IMR-90 (cell line): ENCODE results near the gene ARL4A. TPM values are rescaled to one million over a fixed set of nuclear protein-coding genes. Genes with fewer than 3 reads are reported as not detected.

Experiments used
- ATAC-seq: fragments of 200-7000 bp; cut with Tn5 transposase; 2 replicates; pipeline ENCODE4 v1.9.1; 2020; ENCODE audit warnings: low read depth, mild to moderate bottlenecking, moderate library complexity
- BruUV-seq: library from RNA; stranded (reverse); fragments of 400-500 nt; replicated peaks from 2 replicates; lab custom pipeline; 2021; lab: Mats Ljungman, UMichigan
- CTCF ChIA-PET: fragments of 300-600 bp; formaldehyde crosslinking; extraction: SDS; loops from one replicate; lab custom pipeline; 2021; ENCODE audit warnings: antibody characterized with exemption; lab: Yijun Ruan, JAX
- POLR2A ChIA-PET: fragments of 300-600 bp; sonication (Branson Sonifier 250); formaldehyde crosslinking; loops from one replicate; lab custom pipeline; 2022; ENCODE audit warnings: antibody characterized with exemption; ENCODE audit not compliant: unreplicated experiment; lab: Charles Lee
- DNase-seq: peaks from one replicate; pipeline ENCODE4 v3.0.0; 2013
- H2AFZ ChIP-seq: replicated peaks from 2 replicates; pipeline ENCODE3; 2013; ENCODE audit warnings: low read length, mild to moderate bottlenecking; ENCODE audit not compliant: poor library complexity
- H2AK5ac ChIP-seq: 2 replicates; pipeline ENCODE4 v1.6.1; 2013; ENCODE audit warnings: low read depth, low read length, inconsistent platforms
- H2AK9ac ChIP-seq: replicated peaks from 2 replicates; pipeline ENCODE3; 2013; ENCODE audit warnings: mild to moderate bottlenecking, low read depth, low read length, moderate library complexity; ENCODE audit not compliant: poor library complexity
- H2BK120ac ChIP-seq: 2 replicates; pipeline ENCODE4 v1.6.1; 2013; ENCODE audit warnings: low read depth, low read length, inconsistent platforms
- H2BK15ac ChIP-seq: 3 replicates; pipeline ENCODE4 v1.6.1; 2013; ENCODE audit warnings: low read depth, low read length, inconsistent platforms
- H2BK20ac ChIP-seq: 2 replicates; pipeline ENCODE4 v1.6.1; 2013; ENCODE audit warnings: low read depth, mild to moderate bottlenecking, inconsistent platforms, low read length, moderate library complexity
- H2BK5ac ChIP-seq: 2 replicates; pipeline ENCODE4 v1.6.1; 2013; ENCODE audit warnings: mild to moderate bottlenecking, low read depth, low read length, inconsistent platforms; ENCODE audit not compliant: poor library complexity, severe bottlenecking
- H3K14ac ChIP-seq: replicated peaks from 2 replicates; pipeline ENCODE4 v1.6.1; 2013; ENCODE audit warnings: low read depth, low read length, inconsistent platforms
- H3K18ac ChIP-seq: 2 replicates; pipeline ENCODE4 v1.6.1; 2013; ENCODE audit warnings: low read depth, low read length, control low read depth
- H3K23ac ChIP-seq: 2 replicates; pipeline ENCODE4 v1.6.1; 2013; ENCODE audit warnings: low read depth, low read length, inconsistent platforms
- H3K27ac ChIP-seq: 2 replicates; pipeline ENCODE4 v1.5.1; 2013; ENCODE audit warnings: mild to moderate bottlenecking, control low read depth, low read length; ENCODE audit not compliant: insufficient read depth
- H3K27me3 ChIP-seq: 2 replicates; pipeline ENCODE4 v1.6.1; 2013; ENCODE audit warnings: low read length; ENCODE audit not compliant: control insufficient read depth, insufficient read depth
- H3K36me3 ChIP-seq: 2 replicates; pipeline ENCODE4 v1.6.1; 2013; ENCODE audit warnings: low read length, mixed read lengths; ENCODE audit not compliant: control insufficient read depth, insufficient read depth
- H3K4ac ChIP-seq: 2 replicates; pipeline ENCODE4 v1.6.1; 2013; ENCODE audit warnings: low read depth, low read length, inconsistent platforms
- H3K4me1 ChIP-seq: 2 replicates; pipeline ENCODE4 v1.6.1; 2013; ENCODE audit warnings: low read length, mixed read lengths; ENCODE audit not compliant: control insufficient read depth, insufficient read depth
- H3K4me2 ChIP-seq: 2 replicates; pipeline ENCODE4 v1.6.1; 2013; ENCODE audit warnings: low read depth, mild to moderate bottlenecking, control low read depth, low read length, moderate library complexity
- H3K4me3 ChIP-seq: 2 replicates; pipeline ENCODE4 v1.5.1; 2013; ENCODE audit warnings: low read depth, mild to moderate bottlenecking, control low read depth, low read length, moderate library complexity; ENCODE audit not compliant: insufficient read depth
- H3K56ac ChIP-seq: 2 replicates; pipeline ENCODE4 v1.6.1; 2013; ENCODE audit warnings: low read length, inconsistent platforms; ENCODE audit not compliant: insufficient read depth; ENCODE audit errors: extremely low read depth
- H3K79me1 ChIP-seq, 2 experiments: 2 replicates each; pipeline ENCODE4 v1.6.1; 2013; ENCODE audit warnings: low read length in 2 of 2, inconsistent platforms in 1 of 2, low read depth in 1 of 2
- H3K9ac ChIP-seq: 2 replicates; pipeline ENCODE4 v1.6.1; 2013; ENCODE audit warnings: low read depth, low read length, control low read depth
- H3K9me1 ChIP-seq: 2 replicates; pipeline ENCODE4 v1.6.1; 2013; ENCODE audit warnings: low read length, inconsistent platforms; ENCODE audit not compliant: insufficient read depth
- H3K9me3 ChIP-seq: 2 replicates; pipeline ENCODE4 v1.6.1; 2013; ENCODE audit warnings: low read length; ENCODE audit not compliant: control insufficient read depth, insufficient read depth
- H4K20me1 ChIP-seq: 2 replicates; pipeline ENCODE4 v1.6.1; 2013; ENCODE audit warnings: low read length, inconsistent platforms; ENCODE audit not compliant: insufficient read depth
- H4K5ac ChIP-seq: 2 replicates; pipeline ENCODE4 v1.6.1; 2013; ENCODE audit warnings: mild to moderate bottlenecking, low read depth, low read length, control low read depth
- H4K8ac ChIP-seq, 2 experiments: 2 replicates each; pipeline ENCODE4 v1.6.1; 2013; ENCODE audit warnings: low read depth in 2 of 2, low read length in 2 of 2, control low read depth in 1 of 2, inconsistent platforms in 1 of 2
- H4K91ac ChIP-seq: 2 replicates; pipeline ENCODE4 v1.6.1; 2013; ENCODE audit warnings: low read depth, low read length, inconsistent platforms; ENCODE audit not compliant: insufficient read depth
- BHLHE40 ChIP-seq: fragments of 150-350 bp; IDR thresholded peaks from 2 replicates; pipeline ENCODE4 v1.6.1; 2016; ENCODE audit warnings: mild to moderate bottlenecking, low read depth, low read length
- CEBPB ChIP-seq: IDR thresholded peaks from 2 replicates; pipeline ENCODE4 v1.6.1; 2012; ENCODE audit warnings: low read depth, low read length, improper control_type of control experiment
- CHD1 ChIP-seq: IDR thresholded peaks from 2 replicates; pipeline ENCODE4 v1.6.1; 2012; ENCODE audit warnings: low read depth, low read length, improper control_type of control experiment
- ELK1 ChIP-seq: fragments of 150-350 bp; IDR thresholded peaks from 2 replicates; pipeline ENCODE4 v1.6.1; 2016; ENCODE audit warnings: low read depth, mild to moderate bottlenecking, low read length, moderate library complexity, borderline replicate concordance
- FOS ChIP-seq: fragments of 150-350 bp; IDR thresholded peaks from 2 replicates; pipeline ENCODE4 v1.6.1; 2016; ENCODE audit warnings: low read depth, low read length
- MAFK ChIP-seq: IDR thresholded peaks from 2 replicates; pipeline ENCODE4 v1.6.1; 2012; ENCODE audit warnings: low read depth, low read length, improper control_type of control experiment
- MAZ ChIP-seq: IDR thresholded peaks from 2 replicates; pipeline ENCODE4 v1.6.1; 2012; ENCODE audit warnings: low read depth, mild to moderate bottlenecking, low read length, improper control_type of control experiment, moderate library complexity, borderline replicate concordance
- MXI1 ChIP-seq: IDR thresholded peaks from 2 replicates; pipeline ENCODE4 v1.6.1; 2012; ENCODE audit warnings: low read depth, mild to moderate bottlenecking, low read length, moderate library complexity, borderline replicate concordance
- NFE2L2 ChIP-seq: fragments of 150-350 bp; IDR thresholded peaks from 2 replicates; pipeline ENCODE4 v1.6.1; 2016; ENCODE audit warnings: low read depth, mild to moderate bottlenecking, low read length
- POLR2A ChIP-seq: IDR thresholded peaks from 2 replicates; pipeline ENCODE4 v1.6.1; 2012; ENCODE audit warnings: mild to moderate bottlenecking, low read depth, low read length
- RAD21 ChIP-seq: IDR thresholded peaks from 2 replicates; pipeline ENCODE4 v1.6.1; 2012; ENCODE audit warnings: low read length, improper control_type of control experiment
- RCOR1 ChIP-seq: IDR thresholded peaks from 2 replicates; pipeline ENCODE4 v1.6.1; 2012; ENCODE audit warnings: mild to moderate bottlenecking, low read length, improper control_type of control experiment; ENCODE audit not compliant: insufficient replicate concordance
- RFX5 ChIP-seq: IDR thresholded peaks from 2 replicates; pipeline ENCODE4 v1.8.0; 2012; ENCODE audit warnings: low read depth, mild to moderate bottlenecking, low read length, moderate library complexity
- SMC3 ChIP-seq: fragments of 150-350 bp; IDR thresholded peaks from 2 replicates; pipeline ENCODE4 v1.6.1; 2016; ENCODE audit warnings: low read depth, mild to moderate bottlenecking, antibody characterized with exemption, low read length, moderate library complexity
- USF2 ChIP-seq: fragments of 150-350 bp; IDR thresholded peaks from 2 replicates; pipeline ENCODE4 v1.6.1; 2017; ENCODE audit warnings: mild to moderate bottlenecking, antibody characterized with exemption, low read length, low read depth
- WGBS, 2 experiments: methylation state at CpG; one replicate each; pipeline versions ENCODE4 v1.1.5 to v1.1.7; 2013; ENCODE audit warnings: missing lambda C conversion rate in 2 of 2; ENCODE audit not compliant: insufficient read length in 1 of 2; ENCODE audit errors: extremely low coverage in 2 of 2; 5-methylcytosine and 5-hydroxymethylcytosine counted together
- dilution Hi-C: fragments of 300-500 bp; cut with HindIII; formaldehyde crosslinking; loops from one replicate; pipeline ENCODE4 v1.14.3; 2018; ENCODE audit warnings: low sequenced_read_pairs; ENCODE audit not compliant: unreplicated experiment
- in situ Hi-C: fragments of 300-500 bp; cut with MboI; formaldehyde crosslinking; loops from 3 replicates; pipeline ENCODE4 v1.14.3; 2019; ENCODE audit warnings: low sequenced_read_pairs, inconsistent platforms, mixed read lengths
- intact Hi-C: fragments of 100-400 bp; cut with micrococcal nuclease; formaldehyde crosslinking; loops from 2 replicates; pipeline ENCODE4 v1.10.0; 2022
- polyA plus RNA-seq, 3 experiments: library from polyadenylated mRNA; depleted of rRNA; stranded (reverse); fragments of >200 nt; gene quantifications; 2 replicates each; pipeline ENCODE4 v1.2.3, GENCODE V29; 2012; ENCODE audit warnings: low replicate concordance in 1 of 3
- total RNA-seq: library from RNA; depleted of rRNA; stranded (reverse); fragments of >200 nt; gene quantifications from 2 replicates; pipeline ENCODE4 v1.2.3, GENCODE V29; 2012

ARL4A gene
- total and polyA plus RNA-seq, 2 of the 4 experiments (the other 2 are of a cell fraction) = 13.7 to 22.4 TPM

DNA sequence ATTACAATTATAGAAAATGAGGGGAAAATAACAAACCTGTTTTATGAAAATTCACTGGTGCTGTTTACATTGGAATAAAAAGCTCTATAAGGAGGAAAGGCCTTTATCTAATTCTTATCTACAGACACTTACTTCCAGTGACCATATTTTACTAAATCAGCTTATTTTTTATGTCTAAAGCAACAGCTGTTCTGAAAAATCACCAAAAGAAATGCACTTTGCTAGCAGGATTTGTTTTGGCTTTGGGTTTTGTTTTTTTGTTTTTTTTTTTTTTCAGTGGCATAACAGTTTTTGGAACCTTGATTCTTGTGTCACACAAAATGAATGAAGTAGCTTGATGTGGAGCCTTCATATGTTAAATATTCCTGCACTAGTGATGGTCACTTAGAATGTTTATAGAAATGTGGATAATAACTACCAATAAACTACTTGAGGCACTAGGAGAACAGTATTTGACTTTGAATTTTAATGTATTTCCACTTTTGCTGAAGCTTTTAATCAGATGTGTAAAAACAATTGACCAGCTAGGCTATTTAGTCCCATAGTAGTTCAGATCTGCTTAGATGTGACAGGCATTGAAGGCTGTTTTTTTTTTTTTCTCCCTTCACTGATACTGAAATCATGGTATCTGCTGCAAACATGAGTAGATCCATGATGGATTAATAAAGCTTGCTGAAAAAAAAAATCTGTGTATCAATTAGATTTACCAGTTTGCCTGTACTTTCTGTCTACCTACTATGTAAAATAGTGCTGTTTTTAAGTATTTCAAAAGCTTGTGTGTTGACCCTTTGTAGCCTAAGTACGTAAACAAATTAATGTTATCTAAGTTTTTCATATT is 2.8 kb downstream of the ARL4A start:
- ChIA-PET POLR2A (no interaction called here), CTCF (interaction anchor here (0.6 to 1.6 kb wide), 5 partner anchors 54 to 1538 kb away, joined by 3 to 5 read pairs (median 3); no protein-coding TSS in a partner anchor)
- no peak overlapping the region for H2BK15ac ChIP-seq
- H3K4me2 ChIP-seq = peak overlapping the region; percentile 3
- no peak overlapping the region for H2BK120ac ChIP-seq
- H3K23ac ChIP-seq = no peak overlapping the region
- no peak overlapping the region for H2AK9ac ChIP-seq
- H3K18ac ChIP-seq = no peak overlapping the region
- DNase-seq (no peak), ATAC-seq (no peak)
- H3K27ac ChIP-seq = no peak overlapping the region
- no peaks in the 10 kb centered on the region for H3K4me1 ChIP-seq
- no peaks in the 10 kb centered on the region for H3K27me3 ChIP-seq
- peaks cover 11 to 24% of the 10 kb centered on the region in 2 experiments for H3K79me1 ChIP-seq
- BruUV-seq = no TSS peak
- WGBS, 2 experiments = no CpG with 5 or more reads among the region's 1 CpG
- no peaks in the 10 kb centered on the region for H3K36me3 ChIP-seq
- dilution Hi-C loops (no loop called here), intact Hi-C loops (loop anchor here (2.0 kb wide), 1 partner anchor 15 kb away; no protein-coding TSS in a partner anchor), in situ Hi-C loops (loop anchor here (25.0 kb wide), 1 partner anchor 422 kb away; no protein-coding TSS in a partner anchor)
- no peak overlapping the region for H4K8ac ChIP-seq
- H3K56ac ChIP-seq = no peak overlapping the region
- no peak overlapping the region for H2BK20ac ChIP-seq
- no peak overlapping the region for H4K5ac ChIP-seq
- H3K9ac ChIP-seq = no peak overlapping the region
- no peak overlapping the region for H2AFZ ChIP-seq
- no peak overlapping the region for H2BK5ac ChIP-seq
- H4K91ac ChIP-seq = no peak overlapping the region
- H3K9me3 ChIP-seq = no peaks in the 10 kb centered on the region
- H3K9me1 ChIP-seq = no peaks in the 10 kb centered on the region
- no peaks in the 10 kb centered on the region for H4K20me1 ChIP-seq
- no peak overlapping the region for H3K4ac ChIP-seq
- H3K4me3 ChIP-seq = no peak overlapping the region
- H3K14ac ChIP-seq = no peak overlapping the region
- H2AK5ac ChIP-seq = no peak overlapping the region
- TF ChIP-seq POLR2A (no peak), RFX5 (no peak), MXI1 (no peak), NFE2L2 (no peak), CHD1 (no peak), MAFK (no peak), BHLHE40 (no peak), CEBPB (no peak), RCOR1 (no peak), ELK1 (no peak), USF2 (no peak), FOS (no peak), RAD21 (no peak), MAZ (no peak), SMC3 (no peak)
